Kidney (tissue), 14 donors: ENCODE results near the gene ZBTB16. TPM values are rescaled to one million over a fixed set of nuclear protein-coding genes. Genes with fewer than 3 reads are reported as not detected.
A peak's percentile ranks its signal among the peaks of the same experiment; 100 is the strongest.

Experiments used
- DNase-seq, 5 donors: peaks; one replicate each; pipeline ENCODE4 v3.0.0-alpha.2; 2013 to 2020
- FAIRE-seq: peaks from 2 replicates; lab custom pipeline; 2012; peaks lifted over from hg19 to GRCh38; lab: Jason Lieb, UNC
- H3K27ac ChIP-seq, 2 donors: one replicate each; pipeline ENCODE4 v1.7.0; 2013; ENCODE audit warnings: low read depth in 2 of 2, low read length in 2 of 2, inconsistent platforms in 1 of 2
- H3K27me3 ChIP-seq: one replicate; pipeline ENCODE4 v1.7.1; 2013; ENCODE audit warnings: low read length, inconsistent platforms; ENCODE audit not compliant: control insufficient read depth, insufficient read depth
- H3K36me3 ChIP-seq, 3 donors: one replicate each; pipeline versions ENCODE4 v1.7.0 to v1.7.1; 2013; ENCODE audit warnings: low read length in 3 of 3, control low read depth in 1 of 3, inconsistent platforms in 1 of 3; ENCODE audit not compliant: insufficient read depth in 3 of 3, control insufficient read depth in 2 of 3
- H3K4me1 ChIP-seq, 3 donors: one replicate each; pipeline versions ENCODE4 v1.7.0 to v1.7.1; 2013; ENCODE audit warnings: low read length in 3 of 3, inconsistent platforms in 1 of 3, low read depth in 1 of 3; ENCODE audit not compliant: control insufficient read depth in 2 of 3, insufficient read depth in 2 of 3
- H3K4me3 ChIP-seq, 3 donors: one replicate each; pipeline versions ENCODE4 v1.7.0 to v1.8.1; 2013; ENCODE audit warnings: low read length in 3 of 3, control low read depth in 1 of 3, inconsistent platforms in 1 of 3
- H3K9ac ChIP-seq, 3 donors: one replicate each; pipeline versions ENCODE4 v1.7.0 to v1.7.1; 2013; ENCODE audit warnings: low read length in 3 of 3, control low read depth in 1 of 3, inconsistent platforms in 1 of 3
- H3K9me3 ChIP-seq, 3 donors: one replicate each; pipeline versions ENCODE4 v1.7.0 to v1.7.1; 2013; ENCODE audit warnings: low read length in 3 of 3, control low read depth in 1 of 3, inconsistent platforms in 1 of 3; ENCODE audit not compliant: control insufficient read depth in 2 of 3, insufficient read depth in 1 of 3
- CTCF ChIP-seq: IDR thresholded peaks from 3 replicates; pipeline ENCODE4 v1.5.1; 2012; ENCODE audit warnings: mild to moderate bottlenecking, moderate library complexity, borderline replicate concordance; ENCODE audit not compliant: insufficient read depth; ENCODE audit errors: extremely low read depth
- intact Hi-C: fragments of 100-400 bp; cut with DNase I; formaldehyde crosslinking; loops from one replicate; pipeline ENCODE4 v1.11.1; 2022
- polyA plus RNA-seq: library from polyadenylated mRNA; stranded (reverse); fragments of 350-450 nt; fragmentation: Illumina TruSeq; extraction: RNeasy Lipid Tissue Mini Kit (QIAGEN cat#74804); gene quantifications from one replicate; pipeline ENCODE4 v1.2.3, GENCODE V29; 2014; ENCODE audit warnings: low read depth, low replicate concordance; ENCODE audit not compliant: insufficient read depth
- total RNA-seq: library from RNA; stranded (reverse); fragmentation: NEBNext Ultra II Directional; extraction: Animal tissue kit (Norgen Biotek cat#: 25700); gene quantifications from one replicate; pipeline ENCODE4 v1.2.1, GENCODE V29; 2021
- donor health status: control.
- donor health status: control.
- donor health status: control.
- donor health status: control.
- donor health status: control.
- donor health status: DM: yes; HTN: yes; CAD: no.
- donor health status: Normal renal cell carcinoma (clear cell type).

ZBTB16 gene
- total and polyA plus RNA-seq, 2 donors from 2014 or later = 2.5 to 126 TPM

- Histone ChIP-seq H3K4me3 (no peak overlapping the region), H3K36me3 (peaks cover 0 to 11% (median 5%) of the 10 kb centered on the region in 3 donors), H3K4me1 (peaks cover 3 to 40% (median 25%) of the 10 kb centered on the region in 3 donors), H3K27ac (peak overlapping the region in 1 of 2 donors; percentile 1), H3K9ac (no peak overlapping the region), H3K27me3 (no peaks in the 10 kb centered on the region), H3K9me3 (no peaks in the 10 kb centered on the region)
- no peak for TF ChIP-seq CTCF
- no peak for FAIRE-seq
- intact Hi-C loops = no loop called here
- DNase-seq = peak in 2 of 5 donors; percentile 60 to 64
These were observed 135.6 kb downstream of the ZBTB16 start for GRCh38 chr11:114195151-114195550.

- Histone ChIP-seq H3K4me1 (peaks cover 3 to 40% (median 25%) of the 10 kb centered on the region in 3 donors), H3K9ac (no peak overlapping the region), H3K4me3 (no peak overlapping the region), H3K36me3 (peaks cover 0 to 11% (median 5%) of the 10 kb centered on the region in 3 donors), H3K27me3 (no peaks in the 10 kb centered on the region), H3K27ac (peak overlapping the region in 1 of 2 donors; percentile 43), H3K9me3 (no peaks in the 10 kb centered on the region)
- TF ChIP-seq CTCF = no peak
- DNase-seq (no peak), FAIRE-seq (no peak)
- intact Hi-C loops = no loop called here
These were observed 136.6 kb downstream of the ZBTB16 start for GRCh38 chr11:114195981-114196731.

- intact Hi-C loops = no loop called here
- no peak for DNase-seq
- H3K27me3 ChIP-seq = no peaks in the 10 kb centered on the region
- H3K9ac ChIP-seq = no peak overlapping the region
- H3K36me3 ChIP-seq = peaks cover 0 to 3% (median 2%) of the 10 kb centered on the region in 3 donors
- peak overlapping the region; percentile 43 to 65 for H3K27ac ChIP-seq
- no peaks in the 10 kb centered on the region for H3K9me3 ChIP-seq
- peaks cover 3 to 40% (median 25%) of the 10 kb centered on the region in 3 donors for H3K4me1 ChIP-seq
- no peak for TF ChIP-seq CTCF
- FAIRE-seq = no peak
- H3K4me3 ChIP-seq = no peak overlapping the region
These were observed 137.6 kb downstream of the ZBTB16 start for GRCh38 chr11:114196997-114197703.
